ENCODE data around the gene LRG1.
"Not testable (repeated sequence)": the region's sequence is repeated elsewhere in the genome, so short reads cannot be mapped to it uniquely, and the experiment has no call there.

LRG1 gene

DNA sequence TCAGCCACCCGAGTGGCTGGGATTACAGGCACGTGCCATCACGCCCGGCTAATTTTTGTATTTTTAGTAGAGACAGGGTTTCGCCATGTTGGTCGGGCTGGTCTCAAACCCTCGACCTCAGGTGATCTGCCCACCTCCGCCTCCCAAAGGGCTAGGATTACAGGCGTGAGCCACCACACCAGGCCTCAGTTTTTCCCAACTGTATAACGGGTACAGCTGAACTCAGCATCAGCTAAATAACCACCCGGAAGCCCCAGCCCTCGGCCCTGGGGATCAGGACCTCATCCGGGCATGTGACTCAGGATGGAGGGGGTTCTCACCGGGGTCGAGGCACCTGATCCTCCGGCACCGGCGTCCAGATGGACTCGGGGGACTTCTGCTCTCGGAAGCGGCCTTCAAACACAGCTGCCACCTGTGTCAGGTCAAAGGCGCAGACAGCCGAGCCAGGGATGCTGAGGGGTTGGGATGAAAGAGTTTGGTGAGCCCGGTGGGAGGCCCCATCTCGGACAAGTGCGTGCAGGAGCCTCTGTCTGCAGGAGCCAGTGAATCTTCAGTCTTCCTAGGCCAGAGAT, 10.7 kb upstream of the LRG1 start:
- no peak for DNase-seq (ENCODE audit: low read depth)

DNA sequence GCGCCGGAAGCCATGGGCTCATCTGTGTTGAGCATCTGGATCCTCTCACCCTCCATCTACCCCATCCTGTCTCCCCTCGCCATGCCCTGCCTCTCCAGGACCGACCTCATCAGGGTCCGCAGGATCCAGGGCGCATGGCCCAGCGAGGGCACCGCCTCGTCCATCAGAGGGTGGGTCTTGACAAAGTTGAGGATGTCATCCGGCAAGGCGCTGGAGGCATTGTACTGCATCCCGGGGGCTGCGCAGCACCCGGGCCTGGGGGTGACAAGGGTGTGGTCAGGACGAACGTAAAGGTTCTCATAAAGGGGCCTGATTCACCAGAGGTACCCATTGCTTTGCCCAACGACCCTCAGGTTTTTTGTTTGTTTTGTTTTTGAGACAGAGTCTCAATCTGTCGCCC, 10.2 kb upstream of the LRG1 start:
- no peak for DNase-seq (ENCODE audit: low read depth)

DNA sequence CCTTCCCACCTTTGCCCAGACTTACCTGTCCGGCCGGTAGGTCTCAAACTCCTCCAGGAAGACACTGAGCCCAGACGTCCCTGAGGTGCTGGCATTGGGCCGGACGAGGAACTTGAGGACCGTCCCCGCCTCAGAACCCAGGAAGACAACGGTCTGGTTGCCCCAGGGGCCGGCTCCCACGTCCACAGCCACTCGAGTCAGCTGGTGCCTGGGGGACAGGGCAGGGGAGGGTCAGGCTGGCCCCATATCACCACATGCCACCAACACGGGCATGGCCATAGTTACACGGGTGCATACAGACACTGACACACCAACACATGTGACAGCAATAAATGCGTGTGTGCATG, 8.4 kb upstream of the LRG1 start:
- DNase-seq (ENCODE audit: low read depth) = no peak

DNA sequence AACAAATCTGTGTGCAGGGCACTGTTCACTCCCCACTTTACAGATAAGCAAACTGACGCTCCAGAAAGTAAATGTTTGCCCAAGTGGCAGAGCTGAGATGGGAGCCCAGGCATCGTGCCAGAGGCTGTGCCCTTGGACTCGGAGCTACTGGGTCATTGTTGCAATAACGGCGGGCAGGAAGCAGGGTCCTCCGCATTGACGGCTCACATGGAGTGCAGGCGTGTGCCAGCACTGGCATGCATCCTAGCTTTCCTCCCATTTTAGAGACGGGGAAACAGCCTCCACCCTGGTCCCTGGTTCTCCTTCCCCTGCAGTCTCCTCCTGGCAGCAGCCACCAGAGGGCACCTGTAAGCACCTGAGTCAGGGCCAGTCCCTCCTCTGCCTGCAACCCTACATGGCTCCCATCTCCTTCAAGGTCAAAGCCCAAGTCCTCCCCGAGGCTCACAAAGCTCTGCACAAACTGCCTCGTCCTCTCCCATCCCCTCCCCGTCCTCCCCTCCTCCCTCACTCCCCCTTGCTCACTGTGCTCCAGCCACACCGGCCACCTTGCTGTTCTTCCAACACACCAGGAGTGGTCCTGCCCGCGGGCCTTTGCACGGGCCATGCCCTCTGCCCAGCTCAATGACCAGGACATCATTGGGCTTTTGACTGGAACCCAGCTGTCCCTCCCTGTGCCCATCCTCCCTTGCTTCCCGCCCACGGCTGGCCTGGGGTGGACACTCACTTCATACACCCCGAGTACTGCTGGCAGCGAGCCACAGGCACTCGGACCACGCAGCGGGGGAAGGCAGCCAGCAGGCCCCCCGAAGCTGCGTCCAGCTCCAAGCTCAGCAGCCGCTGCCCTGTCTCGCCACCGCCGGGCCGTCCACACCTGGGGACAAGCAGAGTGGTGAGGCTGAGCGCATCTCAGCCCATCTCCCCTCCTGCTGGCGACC, 7.7 kb upstream of the LRG1 start:
- DNase-seq (ENCODE audit: low read depth) = no peak

DNA sequence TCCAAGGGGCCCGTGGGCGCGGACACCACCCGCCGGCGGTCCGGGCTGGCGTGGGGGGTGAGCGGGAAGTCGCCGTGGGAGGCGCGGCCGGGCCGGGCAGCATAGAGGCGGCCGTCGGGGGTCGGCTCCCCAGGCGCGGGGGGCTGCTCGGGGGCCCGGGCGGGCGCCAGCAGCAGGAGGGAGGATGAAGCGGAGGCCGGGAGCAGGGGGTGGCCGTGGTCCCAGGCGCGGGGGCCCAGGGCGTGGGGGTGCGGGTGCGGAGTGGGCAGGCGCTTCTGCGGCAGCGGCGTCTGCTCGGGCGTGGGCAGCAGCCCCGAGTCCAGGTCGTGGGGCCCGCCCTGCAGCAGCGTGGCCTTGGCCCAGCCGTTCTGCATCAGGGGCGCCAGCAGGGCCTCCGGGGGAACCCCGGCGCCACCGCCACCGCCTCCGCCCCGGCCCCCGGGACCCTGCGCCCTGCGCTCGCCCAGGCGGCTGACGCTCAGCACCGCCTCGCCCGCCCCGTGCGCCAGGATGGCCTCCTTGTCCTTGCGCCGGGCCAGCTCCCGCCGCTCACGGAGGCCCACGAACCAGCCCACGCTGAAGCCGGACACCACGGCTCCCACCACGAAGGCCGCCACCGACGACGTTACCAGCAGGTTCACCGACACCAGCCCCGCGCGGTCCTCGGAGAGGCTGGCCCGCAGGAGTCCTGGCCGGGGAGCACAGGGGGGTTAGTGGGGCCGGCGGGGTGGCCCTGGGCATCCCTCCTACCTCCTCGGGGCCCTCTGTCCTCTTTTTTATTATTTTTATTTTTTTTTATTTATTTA, 4.2 kb upstream of the LRG1 start:
- no peak for DNase-seq (ENCODE audit: low read depth)

DNA sequence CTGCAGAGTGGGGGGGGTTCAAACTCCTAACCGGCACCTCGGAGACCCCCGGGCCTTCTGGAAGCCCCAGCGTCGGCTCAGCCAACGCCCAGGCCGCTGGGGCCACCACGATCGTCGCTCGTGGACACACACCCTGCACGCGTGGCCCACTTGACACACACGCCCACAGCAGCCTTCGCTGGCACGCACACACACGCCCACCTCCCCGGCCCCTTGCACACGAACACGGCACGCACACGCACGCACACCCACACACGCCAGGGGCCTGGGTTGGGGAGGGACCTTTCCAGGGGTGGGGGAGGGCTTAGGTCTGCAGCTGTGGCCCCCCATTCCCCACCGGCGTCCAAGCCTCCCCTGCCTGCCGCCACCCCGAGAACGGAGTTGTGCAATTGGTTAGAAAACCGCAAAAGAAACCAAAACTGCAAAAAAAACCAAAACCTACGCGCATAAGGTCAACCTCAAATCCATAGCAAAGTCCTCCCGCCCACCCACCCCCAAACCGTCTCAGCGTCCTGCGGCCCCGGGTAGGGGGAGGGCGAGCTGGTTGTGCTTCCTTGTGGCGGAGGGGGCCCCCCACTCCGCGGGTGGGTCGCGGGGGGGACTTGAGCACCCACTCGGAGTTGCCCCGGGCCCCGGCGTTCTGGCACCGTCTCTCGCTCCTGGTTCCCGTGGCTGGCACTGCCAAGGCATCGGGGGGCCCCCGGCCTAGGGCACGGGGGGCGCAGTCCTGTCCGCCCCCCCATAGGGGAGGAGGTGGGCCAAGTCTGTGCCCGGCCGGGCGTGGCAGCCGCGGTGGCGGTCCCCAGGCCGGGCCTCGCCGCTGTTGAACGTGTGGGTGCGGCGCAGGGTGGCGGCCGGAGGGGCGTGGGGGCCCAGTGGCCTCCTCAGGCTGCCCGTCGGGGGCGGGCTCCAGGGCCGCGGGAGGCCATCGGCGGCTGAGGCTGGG, 3.3 kb upstream of the LRG1 start:
- DNase-seq (ENCODE audit: low read depth) = no peak

DNA sequence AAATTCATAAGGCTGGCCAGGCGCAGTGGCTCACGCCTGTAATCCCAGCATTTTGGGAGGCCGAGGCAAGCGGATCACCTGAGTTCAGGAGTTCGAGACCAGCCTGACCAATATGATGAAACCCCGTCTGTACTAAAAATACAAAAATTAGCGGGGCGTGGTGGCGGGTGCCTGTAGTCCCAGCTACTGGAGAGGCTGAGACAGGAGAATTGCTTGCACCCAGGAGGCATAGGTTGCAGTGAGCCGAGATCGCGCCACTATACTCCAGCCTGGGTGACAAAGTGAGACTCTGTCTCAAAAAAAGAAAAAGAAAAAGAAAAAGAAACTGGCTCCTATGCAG, 1.9 kb upstream of the LRG1 start:
- DNase-seq (ENCODE audit: low read depth) = not testable (repeated sequence)

DNA sequence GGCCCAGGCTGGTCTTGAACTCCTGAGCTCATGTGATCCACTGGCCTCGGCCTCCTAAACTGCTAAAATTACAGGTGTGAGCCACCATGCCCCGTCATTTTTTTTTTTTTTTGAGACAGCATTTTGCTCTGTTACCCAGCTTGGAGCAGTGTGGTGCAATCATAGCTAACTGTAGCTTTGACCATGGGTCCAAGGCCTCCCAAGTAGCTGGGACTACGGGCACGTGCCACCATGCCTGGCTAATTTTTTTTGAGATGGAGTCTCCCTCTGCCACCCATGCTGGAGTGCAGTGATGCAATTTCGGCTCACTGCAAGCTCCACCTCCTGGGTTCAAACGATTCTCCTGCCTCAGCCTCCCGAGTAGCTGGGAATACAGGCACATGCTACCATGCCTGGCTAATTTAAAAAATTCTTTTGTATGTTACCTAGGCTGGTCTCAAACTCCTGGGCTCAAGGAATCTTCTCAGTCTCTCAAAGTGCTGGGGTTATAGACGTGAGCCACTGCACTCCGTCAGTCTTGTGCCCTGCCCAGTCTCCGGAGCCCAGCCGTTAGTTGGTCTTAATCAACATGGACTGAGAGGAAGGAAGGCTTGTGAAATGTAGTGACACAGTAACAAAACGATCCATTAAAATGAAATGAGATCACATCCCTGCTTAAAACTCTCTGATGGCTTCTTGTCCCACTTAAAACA, 1.4 kb upstream of the LRG1 start:
- no peak for DNase-seq (ENCODE audit: low read depth)

DNA sequence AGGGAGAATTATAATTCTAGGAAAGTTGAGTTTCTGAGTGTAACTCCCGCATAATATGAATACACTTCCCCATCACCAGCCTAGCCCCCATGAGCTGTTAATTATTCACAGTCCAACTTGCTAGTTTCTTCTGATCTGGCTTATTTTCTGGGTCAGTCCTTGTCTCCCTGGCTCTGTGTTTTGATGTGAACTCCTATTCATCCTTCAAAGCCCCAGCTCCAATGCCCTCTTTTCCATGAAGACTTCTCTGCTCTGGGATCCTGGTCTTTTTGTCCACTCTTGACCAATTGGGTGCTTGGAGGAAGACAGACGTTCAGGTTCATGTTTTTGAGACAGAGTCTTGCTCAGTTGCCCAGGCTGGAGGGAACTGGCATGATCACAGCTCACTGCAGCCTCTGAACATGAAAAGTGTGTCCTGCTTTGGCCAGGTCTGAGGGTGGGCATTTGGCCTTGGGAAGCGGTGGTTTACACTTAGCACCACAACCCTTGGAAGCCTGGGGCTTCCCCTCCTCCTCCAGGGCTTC, 605 bp downstream of the LRG1 start:
- no peak for DNase-seq (ENCODE audit: low read depth)

DNA sequence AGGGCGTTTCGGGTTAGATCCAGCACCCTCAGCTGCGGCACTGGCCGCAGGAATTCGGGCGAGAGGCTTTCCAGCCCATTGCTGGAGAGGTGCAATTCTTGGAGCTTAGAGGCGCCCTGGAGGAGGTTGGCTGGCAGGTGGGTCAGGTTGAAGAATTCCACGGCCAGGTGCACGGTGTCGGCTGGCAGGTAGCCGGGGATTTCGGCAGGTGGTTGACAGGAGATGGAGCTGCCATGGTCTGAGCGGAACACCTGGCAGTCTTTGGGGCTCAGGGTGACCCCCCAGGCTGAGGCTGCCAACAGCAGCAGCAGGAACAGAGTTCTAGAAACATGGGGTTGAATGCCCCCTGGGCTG, 1.3 kb downstream of the LRG1 start:
- DNase-seq (ENCODE audit: low read depth) = no peak

DNA sequence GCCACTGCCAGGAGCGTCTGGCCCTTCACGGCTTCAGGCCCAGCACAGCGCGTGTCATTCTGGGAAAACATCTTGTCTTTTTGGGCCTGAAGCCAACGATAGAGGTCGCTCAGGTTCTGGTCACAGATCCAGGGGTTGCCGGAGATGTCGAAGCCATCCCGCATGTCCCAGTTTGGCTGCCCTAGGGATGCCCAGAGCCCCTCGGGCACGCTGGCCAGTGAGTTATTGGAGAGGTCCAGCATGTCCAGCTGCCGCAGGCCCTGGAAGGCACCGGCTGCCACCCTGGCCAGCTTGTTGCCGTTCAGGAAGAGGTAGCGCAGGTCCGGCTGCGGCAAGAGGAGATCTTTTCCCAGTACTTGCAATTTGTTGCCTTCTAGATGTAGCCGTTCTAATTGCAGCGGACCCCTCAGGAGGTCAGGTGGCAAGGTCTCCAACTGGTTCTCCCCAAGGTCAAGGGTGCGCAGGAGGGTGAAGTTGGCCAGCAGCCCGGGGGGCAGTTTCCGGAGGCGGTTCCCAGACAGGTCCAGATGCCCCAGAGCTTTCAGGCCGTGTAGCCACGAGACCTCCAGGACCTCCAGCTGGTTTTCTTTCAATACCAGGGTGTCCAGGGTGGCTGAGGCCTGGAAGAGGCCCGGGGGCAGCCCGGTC, 1.8 kb downstream of the LRG1 start:
- DNase-seq (ENCODE audit: low read depth) = no peak

DNA sequence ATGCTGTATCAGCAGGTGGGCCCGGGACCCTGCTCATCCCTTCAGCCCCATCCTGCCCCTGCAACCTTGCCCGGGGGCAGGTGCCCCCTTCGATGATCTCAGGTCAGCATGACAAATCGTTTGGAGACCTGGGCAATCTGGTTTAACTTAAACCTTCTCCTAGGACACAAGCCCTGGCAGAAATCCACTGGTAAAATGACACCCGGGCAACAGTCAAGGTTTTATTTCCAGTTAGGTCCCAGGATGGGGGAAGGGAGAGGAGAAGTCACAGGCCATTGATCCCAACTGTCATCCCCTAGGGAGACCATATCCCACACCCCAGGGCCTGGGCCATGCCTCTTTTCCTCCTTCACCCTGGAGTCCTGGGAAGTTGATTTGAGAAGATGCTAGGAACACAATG, 3.0 kb downstream of the LRG1 start:
- no peak for DNase-seq (ENCODE audit: low read depth)

DNA sequence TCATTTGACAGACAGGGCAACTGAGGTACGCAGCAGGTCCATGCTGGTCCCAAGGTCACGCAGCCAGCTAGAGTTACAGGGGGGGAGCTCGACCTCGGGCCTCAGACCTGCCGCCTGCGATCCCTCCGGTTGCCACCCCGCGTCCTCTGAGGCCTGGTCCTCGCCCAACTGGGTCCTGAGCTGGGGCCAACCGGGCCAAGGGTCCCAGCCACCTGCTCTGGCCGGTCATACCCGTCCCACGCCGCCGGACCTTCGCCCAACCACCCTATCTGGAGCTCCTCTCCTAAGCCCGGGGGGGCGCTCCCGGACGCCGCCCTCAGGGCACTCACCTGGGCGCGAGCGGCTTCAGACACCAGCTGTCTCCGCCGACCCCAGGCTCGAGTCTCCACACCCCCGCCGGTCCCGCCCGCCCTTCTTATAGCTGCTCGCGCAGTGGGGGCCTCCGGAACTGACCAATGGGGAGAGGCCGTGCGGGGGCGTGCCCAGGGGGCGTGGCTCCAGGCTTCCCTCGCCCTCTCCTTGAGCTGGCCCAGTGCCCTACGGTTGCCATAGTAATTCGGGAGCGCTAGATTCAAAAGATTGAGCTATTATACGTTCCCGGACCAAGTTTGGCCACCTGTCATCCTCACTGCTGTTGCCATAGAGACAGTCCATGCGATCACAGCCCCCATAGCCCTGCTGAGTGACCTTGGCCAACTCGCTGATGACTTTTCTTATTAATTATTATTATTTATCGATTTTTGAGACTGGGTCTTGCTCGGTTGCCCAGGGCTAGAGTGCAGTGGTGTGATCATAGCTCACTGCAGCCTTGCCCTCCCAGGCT, 4.8 kb downstream of the LRG1 start, which contains the start of gene PLIN5:
TSS of gene PLIN5 (minus strand) at position 389 of the 823 bp plus-strand sequence. CDS start 1,150 bp downstream, outside the sequence.
- DNase-seq (ENCODE audit: low read depth) = peak; percentile 51

DNA sequence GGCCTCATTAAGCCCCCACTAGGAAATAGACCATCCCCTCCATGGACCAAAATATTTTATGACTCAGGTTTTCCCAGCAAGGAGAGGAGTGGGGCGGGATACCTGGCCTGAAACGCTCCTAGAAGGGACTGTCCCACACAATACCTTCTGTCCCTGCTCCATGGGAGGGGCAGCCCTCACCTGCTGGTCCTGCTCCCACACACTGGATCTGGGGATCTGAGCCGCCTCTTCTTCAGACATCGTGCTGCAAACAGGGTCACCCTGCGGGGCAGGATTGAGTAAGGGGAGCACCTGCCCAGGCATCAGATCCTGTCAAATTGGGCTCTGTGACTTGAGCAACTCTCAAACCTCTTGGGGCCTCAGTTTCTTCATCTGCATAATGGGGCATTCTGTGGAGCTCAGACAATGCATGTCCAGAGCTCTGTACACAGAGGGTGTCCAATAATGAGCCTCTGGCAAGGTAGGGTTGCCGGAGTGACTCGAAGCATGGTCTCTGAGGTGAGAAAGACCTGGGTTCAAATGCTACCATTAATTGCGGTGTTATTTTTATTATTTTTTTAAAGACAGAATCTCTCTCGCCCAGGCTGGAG, 5.9 kb downstream of the LRG1 start:
- no peak for DNase-seq (ENCODE audit: low read depth)

DNA sequence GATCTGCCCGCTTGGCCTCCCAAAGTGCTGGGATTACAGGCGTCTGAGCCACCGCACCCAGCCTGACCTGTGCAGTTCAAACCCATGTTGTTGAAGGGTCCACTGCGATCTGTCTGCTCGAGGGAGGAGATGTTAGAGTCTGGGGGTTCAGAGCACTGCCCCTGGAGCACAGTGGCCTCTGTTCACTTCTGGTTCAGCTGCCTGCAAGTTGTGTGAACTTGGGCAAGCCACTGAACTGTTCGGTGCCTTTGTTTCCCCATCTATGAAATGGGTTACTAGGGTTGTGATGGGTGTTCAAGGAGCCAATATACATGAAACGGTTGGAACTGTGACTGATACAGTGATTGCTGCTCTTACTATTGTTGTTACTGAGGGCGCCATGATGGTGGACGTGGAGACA, 6.5 kb downstream of the LRG1 start:
- no peak for DNase-seq (ENCODE audit: low read depth)

DNA sequence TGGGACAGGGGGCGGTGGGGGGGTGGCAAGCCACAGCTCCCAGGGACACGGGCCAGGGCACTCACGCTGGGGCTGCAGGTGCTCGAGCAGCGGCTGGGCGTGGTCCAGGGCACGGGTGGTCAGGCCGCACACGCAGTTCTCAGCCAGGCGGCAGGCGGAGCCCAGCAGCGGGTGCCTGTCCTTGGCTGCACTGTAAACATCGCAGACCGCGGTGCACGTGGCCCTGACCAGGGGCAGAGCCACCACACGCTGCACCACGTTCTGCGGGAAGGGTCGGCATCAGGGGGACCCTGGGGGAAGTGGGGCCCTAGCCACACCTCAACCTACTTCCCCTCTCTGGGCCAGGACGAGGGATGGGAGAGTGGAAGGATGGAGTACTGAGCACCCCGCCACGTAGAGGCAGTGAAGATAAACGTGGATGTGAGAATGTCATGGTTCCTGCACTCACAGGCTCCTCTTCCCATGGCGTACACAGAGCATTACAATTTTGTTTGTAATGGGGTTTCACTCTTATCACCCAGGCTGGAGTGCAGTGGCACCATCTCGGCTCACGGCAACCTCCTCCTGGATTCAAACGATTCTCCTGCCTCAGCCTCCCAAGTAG, 8.2 kb downstream of the LRG1 start:
- no peak for DNase-seq (ENCODE audit: low read depth)

DNA sequence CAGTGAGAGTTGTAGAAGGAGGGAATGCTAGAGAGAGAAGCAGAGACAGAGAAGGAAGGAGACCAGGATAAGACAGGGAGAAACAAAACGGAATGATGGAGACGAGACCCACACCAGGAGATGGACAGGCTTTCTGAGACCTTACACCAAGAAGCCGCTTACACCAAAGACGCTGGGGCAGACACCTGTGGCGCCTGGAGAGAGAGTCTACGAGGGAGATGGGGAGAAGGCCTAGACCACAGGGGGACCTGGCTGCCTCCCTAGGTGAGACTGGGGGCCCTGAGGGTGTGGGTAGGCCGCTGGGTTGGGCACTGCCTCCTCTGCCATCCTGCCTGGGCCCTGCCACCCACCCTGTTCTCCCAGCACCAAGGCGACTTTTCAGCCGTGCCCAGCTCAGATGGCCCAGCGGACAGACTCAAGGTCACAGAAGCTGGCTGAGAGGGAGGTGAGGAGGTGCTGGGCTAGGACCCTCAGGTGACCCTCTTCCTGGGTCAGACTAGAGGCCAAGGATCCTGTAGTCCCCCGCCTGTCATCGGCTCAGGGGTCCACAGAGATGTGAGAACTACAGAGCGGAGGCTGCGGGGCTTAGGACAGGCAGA, 9.8 kb downstream of the LRG1 start:
- no peak for DNase-seq (ENCODE audit: low read depth)

DNA sequence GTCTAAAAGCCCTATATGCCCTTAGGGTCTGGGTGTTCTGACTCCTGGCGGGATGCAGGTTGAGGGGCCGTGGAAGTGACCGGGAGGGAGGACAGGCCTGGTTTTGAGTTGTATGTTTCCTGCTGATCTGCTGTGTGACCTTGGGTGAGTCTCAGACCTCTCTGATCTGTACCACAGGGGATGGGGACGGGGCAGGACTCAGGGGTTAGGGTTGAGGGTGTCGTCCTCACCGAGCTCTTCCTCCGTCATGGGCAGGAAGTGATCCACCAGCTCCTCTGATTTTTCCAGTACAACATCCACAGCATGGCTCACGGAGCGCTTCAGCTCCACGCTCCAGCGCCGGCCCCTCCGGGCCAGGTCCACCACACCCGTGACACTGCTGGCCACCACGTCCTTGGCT, 11.0 kb downstream of the LRG1 start:
- DNase-seq (ENCODE audit: low read depth) = no peak
